Lower leg skin (tissue), 3 donors: ENCODE measurements around the gene APRT.

Experiments
- POLR2A ChIP-seq, 2 donors: fragments of 450-650 bp; IDR thresholded peaks; one replicate each; pipeline ENCODE4 v1.6.1; 2016 to 2017; ENCODE audit warnings: antibody characterized with exemption in 2 of 2, mild to moderate bottlenecking in 1 of 2, moderate library complexity in 1 of 2
- TF ChIP-seq, protein P1 (sequence below), 3 donors: fragments of 450-650 bp; IDR thresholded peaks; one replicate each; pipeline ENCODE4 v1.5.1; 2016; ENCODE audit warnings: antibody characterized with exemption in 3 of 3, mild to moderate bottlenecking in 3 of 3, moderate library complexity in 2 of 3

DNA sequence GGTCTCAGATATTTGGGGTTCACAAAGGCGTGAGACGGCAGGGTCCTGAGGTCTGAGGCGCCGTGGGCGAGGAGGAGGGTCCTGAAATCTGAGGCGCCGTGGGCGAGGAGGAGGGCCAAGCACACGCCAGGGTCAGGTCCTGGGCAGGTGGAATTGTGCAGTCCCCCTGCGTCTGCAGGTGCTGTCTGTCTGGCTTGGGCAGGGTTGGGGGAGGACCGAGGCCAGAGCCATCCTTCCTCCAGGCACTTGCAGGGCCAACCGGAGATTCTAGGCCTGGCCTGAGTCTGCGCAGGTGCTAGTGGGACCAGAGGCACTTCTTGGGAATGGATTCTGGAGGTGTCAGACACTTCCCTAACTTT is 2.4 kb upstream of the APRT start:
- TF ChIP-seq, protein P1, sequence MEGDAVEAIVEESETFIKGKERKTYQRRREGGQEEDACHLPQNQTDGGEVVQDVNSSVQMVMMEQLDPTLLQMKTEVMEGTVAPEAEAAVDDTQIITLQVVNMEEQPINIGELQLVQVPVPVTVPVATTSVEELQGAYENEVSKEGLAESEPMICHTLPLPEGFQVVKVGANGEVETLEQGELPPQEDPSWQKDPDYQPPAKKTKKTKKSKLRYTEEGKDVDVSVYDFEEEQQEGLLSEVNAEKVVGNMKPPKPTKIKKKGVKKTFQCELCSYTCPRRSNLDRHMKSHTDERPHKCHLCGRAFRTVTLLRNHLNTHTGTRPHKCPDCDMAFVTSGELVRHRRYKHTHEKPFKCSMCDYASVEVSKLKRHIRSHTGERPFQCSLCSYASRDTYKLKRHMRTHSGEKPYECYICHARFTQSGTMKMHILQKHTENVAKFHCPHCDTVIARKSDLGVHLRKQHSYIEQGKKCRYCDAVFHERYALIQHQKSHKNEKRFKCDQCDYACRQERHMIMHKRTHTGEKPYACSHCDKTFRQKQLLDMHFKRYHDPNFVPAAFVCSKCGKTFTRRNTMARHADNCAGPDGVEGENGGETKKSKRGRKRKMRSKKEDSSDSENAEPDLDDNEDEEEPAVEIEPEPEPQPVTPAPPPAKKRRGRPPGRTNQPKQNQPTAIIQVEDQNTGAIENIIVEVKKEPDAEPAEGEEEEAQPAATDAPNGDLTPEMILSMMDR (IDR thresholded peaks at IDR 0.05) = no peak
- no peak for TF ChIP-seq POLR2A (IDR thresholded peaks at IDR 0.05)
